ENCODE data around the gene KCNH1.

DNA sequence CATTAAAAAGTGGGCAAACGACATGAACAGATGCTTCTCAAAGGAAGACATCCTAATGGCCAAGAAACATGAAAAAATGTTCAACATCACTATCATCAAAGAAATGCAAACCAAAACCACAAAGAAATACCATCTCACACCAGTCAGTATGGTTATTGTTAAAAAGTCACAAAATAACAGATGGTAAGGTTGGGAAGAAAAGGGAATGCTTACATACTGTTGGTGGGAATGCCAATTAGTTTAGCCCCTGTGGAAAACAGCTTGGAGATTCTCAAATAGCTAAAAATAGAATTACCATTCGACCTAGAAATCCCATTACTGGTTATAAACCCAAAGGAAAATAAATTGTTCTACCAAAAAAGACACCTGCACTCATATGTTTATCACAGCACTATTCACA lies 369.4 kb downstream of the KCNH1 start:
- no peak for TF ChIP-seq POLR2A (IDR thresholded peaks at IDR 0.05; ENCODE audit: extremely low read depth, insufficient read length)
- TF ChIP-seq, protein P1, sequence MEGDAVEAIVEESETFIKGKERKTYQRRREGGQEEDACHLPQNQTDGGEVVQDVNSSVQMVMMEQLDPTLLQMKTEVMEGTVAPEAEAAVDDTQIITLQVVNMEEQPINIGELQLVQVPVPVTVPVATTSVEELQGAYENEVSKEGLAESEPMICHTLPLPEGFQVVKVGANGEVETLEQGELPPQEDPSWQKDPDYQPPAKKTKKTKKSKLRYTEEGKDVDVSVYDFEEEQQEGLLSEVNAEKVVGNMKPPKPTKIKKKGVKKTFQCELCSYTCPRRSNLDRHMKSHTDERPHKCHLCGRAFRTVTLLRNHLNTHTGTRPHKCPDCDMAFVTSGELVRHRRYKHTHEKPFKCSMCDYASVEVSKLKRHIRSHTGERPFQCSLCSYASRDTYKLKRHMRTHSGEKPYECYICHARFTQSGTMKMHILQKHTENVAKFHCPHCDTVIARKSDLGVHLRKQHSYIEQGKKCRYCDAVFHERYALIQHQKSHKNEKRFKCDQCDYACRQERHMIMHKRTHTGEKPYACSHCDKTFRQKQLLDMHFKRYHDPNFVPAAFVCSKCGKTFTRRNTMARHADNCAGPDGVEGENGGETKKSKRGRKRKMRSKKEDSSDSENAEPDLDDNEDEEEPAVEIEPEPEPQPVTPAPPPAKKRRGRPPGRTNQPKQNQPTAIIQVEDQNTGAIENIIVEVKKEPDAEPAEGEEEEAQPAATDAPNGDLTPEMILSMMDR (IDR thresholded peaks at IDR 0.05; ENCODE audit: low read depth, low read length): no peak
